ENCODE results near the gene REC8.
A peak's percentile ranks its signal among the peaks of the same experiment; 100 is the strongest.
"Not testable (repeated sequence)": the region's sequence is repeated elsewhere in the genome, so short reads cannot be mapped to it uniquely, and the experiment has no call there.

Gene REC8

GRCh38 chr14:24185741-24186140 lies 13.9 kb downstream of the REC8 start:
- no peak for DNase-seq

- no peak for DNase-seq
Measured at GRCh38 chr14:24186831-24187538, 15.1 kb downstream of the REC8 start.

- no peak for DNase-seq
Measured at GRCh38 chr14:24187539-24187915, 15.6 kb downstream of the REC8 start.

GRCh38 chr14:24188251-24189058 lies 16.6 kb downstream of the REC8 start, which contains the start of gene IPO4:
Gene IPO4, minus strand, starts transcription at chr14:24188816. Its CDS starts 29 bp downstream, at chr14:24188787.
- DNase-seq: peak; percentile 82

GRCh38 chr14:24189059-24189375 lies 17.1 kb downstream of the REC8 start:
- DNase-seq: no peak

GRCh38 chr14:24189460-24189859 lies 17.6 kb downstream of the REC8 start:
- no peak for DNase-seq

- no peak for DNase-seq
Measured at GRCh38 chr14:24190416-24190815, 18.5 kb downstream of the REC8 start.

GRCh38 chr14:24192933-24193332 lies 21.1 kb downstream of the REC8 start:
- DNase-seq: no peak

- DNase-seq: no peak
Measured at GRCh38 chr14:24194186-24194872, 22.4 kb downstream of the REC8 start.

- no peak for DNase-seq
Measured at GRCh38 chr14:24194873-24195185, 22.9 kb downstream of the REC8 start.

GRCh38 chr14:24195186-24196070 lies 23.5 kb downstream of the REC8 start, which contains the start of gene TM9SF1:
Gene TM9SF1, minus strand, starts transcription at chr14:24195441. Its CDS starts 422 bp downstream, at chr14:24195019.
- DNase-seq: peak; percentile 75

GRCh38 chr14:24196071-24197055 lies 24.5 kb downstream of the REC8 start:
- DNase-seq: no peak

GRCh38 chr14:24197056-24197450 lies 25.2 kb downstream of the REC8 start:
- DNase-seq: no peak

GRCh38 chr14:24198814-24199524 lies 27.1 kb downstream of the REC8 start:
- DNase-seq: no peak

GRCh38 chr14:24202538-24202937 lies 30.7 kb downstream of the REC8 start:
- DNase-seq: not testable (repeated sequence)

- not testable (repeated sequence) for DNase-seq
Measured at GRCh38 chr14:24203249-24203886, 31.5 kb downstream of the REC8 start.

- no peak for DNase-seq
Measured at GRCh38 chr14:24204163-24205146, 32.6 kb downstream of the REC8 start.

GRCh38 chr14:24206260-24207103 lies 34.6 kb downstream of the REC8 start:
- no peak for DNase-seq

All from T1000 (cell line).